Peyer's patch (tissue), 4 donors: ENCODE measurements around the gene TEKTIP1. TPM values are rescaled to one million over a fixed set of nuclear protein-coding genes. Genes with fewer than 3 reads are reported as not detected.
"Not testable (repeated sequence)": the region's sequence is repeated elsewhere in the genome, so short reads cannot be mapped to it uniquely, and the experiment has no call there.

ENCODE experiments used
- DNase-seq, 3 donors: peaks; one replicate each; pipeline ENCODE4 v3.0.0-alpha.2; 2017 to 2019
- H3K27ac ChIP-seq, 4 donors: fragments of 200-600 bp; sonication (generic); one replicate each; pipeline ENCODE4 v1.5.1; 2016 to 2019
- H3K27me3 ChIP-seq, 2 donors: fragments of 200-600 bp; sonication (generic); one replicate each; pipeline ENCODE4 v1.5.1; 2019
- H3K36me3 ChIP-seq, 3 donors: fragments of 200-600 bp; sonication (generic); one replicate each; pipeline ENCODE4 v1.5.1; 2016 to 2019
- H3K4me1 ChIP-seq, 4 donors: fragments of 200-600 bp; sonication (generic); one replicate each; pipeline ENCODE4 v1.5.1; 2016 to 2019
- H3K4me3 ChIP-seq, 4 donors: fragments of 200-600 bp; sonication (generic); 1 replicate in 3 of 4; 2 replicates in 1 of 4; pipeline ENCODE4 v1.5.1; 2016 to 2019; ENCODE audit warnings: mild to moderate bottlenecking in 1 of 4
- H3K9me3 ChIP-seq, 4 donors: fragments of 200-600 bp; sonication (generic); one replicate each; pipeline ENCODE4 v1.5.1; 2016 to 2019; ENCODE audit warnings: mild to moderate bottlenecking in 1 of 4
- POLR2A ChIP-seq, 2 donors: fragments of 450-650 bp; IDR thresholded peaks; one replicate each; pipeline ENCODE4 v1.5.1; 2017; ENCODE audit warnings: antibody characterized with exemption in 2 of 2, mild to moderate bottlenecking in 2 of 2, moderate library complexity in 2 of 2
- total RNA-seq, 4 donors: library from RNA; depleted of rRNA; stranded (reverse); fragments of >200 nt; gene quantifications; one replicate each; pipeline ENCODE4 v1.1.0, GENCODE V29; 2016
- TF ChIP-seq, protein P1 (sequence below), 6 experiments: fragments of 450-650 bp in 4 of 6; fragments of 200-600 bp in 2 of 6; sonication (generic) in 1 of 6; IDR thresholded peaks; one replicate each; pipeline ENCODE4 v1.5.1; 2017 to 2019; ENCODE audit warnings: antibody characterized with exemption in 6 of 6, mild to moderate bottlenecking in 3 of 6, moderate library complexity in 1 of 6

Gene TEKTIP1
- total RNA-seq, 4 donors from 2014 or later: 1.8 to 11.1 (median 2.4) TPM; not detected in 1

DNA sequence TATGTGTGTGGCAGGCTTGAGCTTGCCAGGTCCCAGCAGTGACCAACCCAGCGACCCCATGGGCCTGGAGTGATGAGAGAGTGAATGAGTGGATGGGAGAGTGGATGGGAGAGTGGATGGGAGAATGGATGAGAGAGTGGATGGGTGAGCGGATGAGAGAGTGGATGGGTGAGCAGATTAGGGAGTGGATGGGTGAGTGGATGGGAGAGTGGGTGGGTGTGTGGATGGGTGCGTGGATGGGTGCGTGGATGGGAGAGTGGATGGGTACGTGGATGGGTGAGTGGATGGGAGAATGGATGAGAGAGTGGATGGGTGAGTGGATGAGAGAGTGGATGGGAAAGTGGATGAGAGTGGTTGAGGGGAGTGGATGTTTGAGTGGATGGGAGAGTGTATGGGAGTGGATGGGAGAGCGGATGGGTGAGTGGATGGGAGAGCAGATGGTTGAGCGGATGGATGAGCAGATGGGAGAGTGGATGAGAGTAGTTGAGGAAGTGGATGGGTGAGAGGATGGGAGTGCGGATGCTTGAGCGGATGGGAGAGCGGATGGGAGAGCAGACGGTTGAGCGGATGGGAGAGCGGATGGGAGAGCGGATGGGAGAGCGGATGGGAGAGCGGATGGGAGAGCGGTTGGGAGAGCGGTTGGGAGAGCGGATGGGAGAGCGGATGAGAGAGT lies 10.3 kb upstream of the TEKTIP1 start:
- no peak overlapping the region for H3K27ac ChIP-seq
- H3K9me3 ChIP-seq: no peaks in the 10 kb centered on the region
- DNase-seq: no peak
- no peak overlapping the region for H3K4me3 ChIP-seq
- H3K4me1 ChIP-seq: no peaks in the 10 kb centered on the region
- H3K36me3 ChIP-seq: peaks cover 0 to 77% (median 0%) of the 10 kb centered on the region in 3 donors
- H3K27me3 ChIP-seq: no peaks in the 10 kb centered on the region
- TF ChIP-seq POLR2A (IDR thresholded peaks at IDR 0.05): no peak
- TF ChIP-seq, protein P1, sequence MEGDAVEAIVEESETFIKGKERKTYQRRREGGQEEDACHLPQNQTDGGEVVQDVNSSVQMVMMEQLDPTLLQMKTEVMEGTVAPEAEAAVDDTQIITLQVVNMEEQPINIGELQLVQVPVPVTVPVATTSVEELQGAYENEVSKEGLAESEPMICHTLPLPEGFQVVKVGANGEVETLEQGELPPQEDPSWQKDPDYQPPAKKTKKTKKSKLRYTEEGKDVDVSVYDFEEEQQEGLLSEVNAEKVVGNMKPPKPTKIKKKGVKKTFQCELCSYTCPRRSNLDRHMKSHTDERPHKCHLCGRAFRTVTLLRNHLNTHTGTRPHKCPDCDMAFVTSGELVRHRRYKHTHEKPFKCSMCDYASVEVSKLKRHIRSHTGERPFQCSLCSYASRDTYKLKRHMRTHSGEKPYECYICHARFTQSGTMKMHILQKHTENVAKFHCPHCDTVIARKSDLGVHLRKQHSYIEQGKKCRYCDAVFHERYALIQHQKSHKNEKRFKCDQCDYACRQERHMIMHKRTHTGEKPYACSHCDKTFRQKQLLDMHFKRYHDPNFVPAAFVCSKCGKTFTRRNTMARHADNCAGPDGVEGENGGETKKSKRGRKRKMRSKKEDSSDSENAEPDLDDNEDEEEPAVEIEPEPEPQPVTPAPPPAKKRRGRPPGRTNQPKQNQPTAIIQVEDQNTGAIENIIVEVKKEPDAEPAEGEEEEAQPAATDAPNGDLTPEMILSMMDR (IDR thresholded peaks at IDR 0.05): no peak

DNA sequence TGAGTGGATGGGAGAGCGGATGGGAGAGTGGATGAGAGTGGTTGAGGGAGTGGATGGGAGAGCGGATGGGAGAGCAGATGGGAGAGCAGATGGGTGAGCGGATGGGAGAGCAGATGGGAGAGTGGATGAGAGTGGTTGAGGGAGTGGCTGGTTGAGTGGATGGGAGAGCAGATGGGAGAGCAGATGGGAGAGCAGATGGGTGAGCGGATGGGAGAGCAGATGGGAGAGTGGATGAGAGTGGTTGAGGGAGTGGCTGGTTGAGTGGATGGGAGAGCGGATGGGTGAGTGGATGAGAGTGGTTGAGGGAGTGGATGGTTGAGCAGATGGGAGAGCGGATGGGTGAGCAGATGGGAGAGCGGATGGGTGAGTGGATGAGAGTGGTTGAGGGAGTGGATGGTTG lies 9.7 kb upstream of the TEKTIP1 start:
- H3K4me1 ChIP-seq, H3K27me3 ChIP-seq, H3K27ac ChIP-seq, H3K4me3 ChIP-seq, DNase-seq, H3K9me3 ChIP-seq: not testable (repeated sequence)
- peaks cover 0 to 77% (median 0%) of the 10 kb centered on the region in 3 donors for H3K36me3 ChIP-seq

DNA sequence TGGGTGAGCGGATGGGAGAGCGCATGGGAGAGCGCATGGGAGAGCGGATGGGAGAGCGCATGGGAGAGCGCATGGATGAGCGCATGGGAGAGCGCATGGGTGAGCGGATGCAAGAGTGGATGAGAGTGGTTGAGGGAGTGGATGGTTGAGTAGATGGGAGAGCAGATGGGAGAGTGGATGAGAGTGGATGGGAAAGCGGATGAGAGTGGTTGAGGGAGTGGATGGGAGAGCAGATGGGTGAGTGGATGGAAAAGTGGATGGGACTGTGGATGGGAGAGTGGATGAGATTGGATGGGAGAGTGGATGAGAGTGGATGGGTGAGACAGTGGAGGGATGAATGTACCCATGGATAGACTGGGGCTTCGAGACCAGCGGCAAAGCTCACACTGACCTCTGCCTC lies 8.6 kb upstream of the TEKTIP1 start:
- no peaks in the 10 kb centered on the region for H3K4me1 ChIP-seq
- no peaks in the 10 kb centered on the region for H3K9me3 ChIP-seq
- DNase-seq: no peak
- H3K27ac ChIP-seq: no peak overlapping the region
- no peaks in the 10 kb centered on the region for H3K27me3 ChIP-seq
- H3K4me3 ChIP-seq: no peak overlapping the region
- H3K36me3 ChIP-seq: peaks cover 0 to 78% (median 0%) of the 10 kb centered on the region in 3 donors
- TF ChIP-seq, protein P1 (IDR thresholded peaks at IDR 0.05): no peak
- TF ChIP-seq POLR2A (IDR thresholded peaks at IDR 0.05): no peak

DNA sequence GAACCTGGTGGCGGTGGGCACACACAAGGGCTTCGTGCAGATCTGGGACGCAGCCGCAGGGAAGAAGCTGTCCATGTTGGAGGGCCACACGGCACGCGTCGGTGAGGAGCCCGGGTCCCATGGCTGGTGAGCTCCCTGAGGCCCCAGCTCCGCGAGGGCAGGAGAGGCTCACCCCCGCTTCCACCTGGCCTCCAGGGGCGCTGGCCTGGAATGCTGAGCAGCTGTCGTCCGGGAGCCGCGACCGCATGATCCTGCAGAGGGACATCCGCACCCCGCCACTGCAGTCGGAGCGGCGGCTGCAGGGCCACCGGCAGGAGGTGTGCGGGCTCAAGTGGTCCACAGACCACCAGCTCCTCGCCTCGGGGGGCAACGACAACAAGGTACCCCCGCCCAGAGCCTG lies 7.3 kb upstream of the TEKTIP1 start:
- Histone ChIP-seq H3K27me3 (no peaks in the 10 kb centered on the region), H3K36me3 (peaks cover 0 to 77% (median 0%) of the 10 kb centered on the region in 3 donors)
- TF ChIP-seq, protein P1 (IDR thresholded peaks at IDR 0.05): no peak
- no peak for TF ChIP-seq POLR2A (IDR thresholded peaks at IDR 0.05)

DNA sequence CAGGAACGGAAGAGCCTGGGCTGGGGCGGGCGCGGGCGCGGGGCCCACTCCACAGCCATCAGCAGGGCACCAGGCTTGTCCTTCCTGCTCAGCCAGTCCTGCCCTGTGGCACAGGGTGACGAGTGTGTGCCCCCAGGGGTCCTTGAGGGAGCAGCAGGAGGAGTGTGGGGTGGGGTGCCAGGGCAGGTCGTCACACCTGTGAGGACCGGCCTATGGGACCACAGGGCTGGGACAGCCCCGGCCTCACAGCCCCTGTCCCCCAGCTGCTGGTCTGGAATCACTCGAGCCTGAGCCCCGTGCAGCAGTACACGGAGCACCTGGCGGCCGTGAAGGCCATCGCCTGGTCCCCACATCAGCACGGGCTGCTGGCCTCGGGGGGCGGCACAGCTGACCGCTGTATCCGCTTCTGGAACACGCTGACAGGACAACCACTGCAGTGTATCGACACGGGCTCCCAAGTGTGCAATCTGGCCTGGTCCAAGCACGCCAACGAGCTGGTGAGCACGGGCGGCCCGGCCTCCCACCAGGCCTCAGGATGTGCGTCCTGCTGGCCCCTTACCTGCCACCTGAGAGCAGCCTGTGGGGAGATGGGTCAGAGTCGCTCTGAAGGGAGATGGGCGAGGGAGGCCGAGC lies 6.7 kb upstream of the TEKTIP1 start:
- Histone ChIP-seq H3K36me3 (peaks cover 0 to 71% (median 0%) of the 10 kb centered on the region in 3 donors), H3K9me3 (no peaks in the 10 kb centered on the region), H3K4me1 (no peaks in the 10 kb centered on the region), H3K27me3 (no peaks in the 10 kb centered on the region), H3K4me3 (no peak overlapping the region), H3K27ac (no peak overlapping the region)
- DNase-seq: no peak
- TF ChIP-seq POLR2A (IDR thresholded peaks at IDR 0.05): no peak
- TF ChIP-seq, protein P1 (IDR thresholded peaks at IDR 0.05): no peak

More for the DNA sequence above, 7.3 kb upstream of the TEKTIP1 start:
- no peaks in the 10 kb centered on the region for H3K4me1 ChIP-seq
- H3K27ac ChIP-seq: no peak overlapping the region
- no peak for DNase-seq
- no peaks in the 10 kb centered on the region for H3K9me3 ChIP-seq
- H3K4me3 ChIP-seq: no peak overlapping the region

DNA sequence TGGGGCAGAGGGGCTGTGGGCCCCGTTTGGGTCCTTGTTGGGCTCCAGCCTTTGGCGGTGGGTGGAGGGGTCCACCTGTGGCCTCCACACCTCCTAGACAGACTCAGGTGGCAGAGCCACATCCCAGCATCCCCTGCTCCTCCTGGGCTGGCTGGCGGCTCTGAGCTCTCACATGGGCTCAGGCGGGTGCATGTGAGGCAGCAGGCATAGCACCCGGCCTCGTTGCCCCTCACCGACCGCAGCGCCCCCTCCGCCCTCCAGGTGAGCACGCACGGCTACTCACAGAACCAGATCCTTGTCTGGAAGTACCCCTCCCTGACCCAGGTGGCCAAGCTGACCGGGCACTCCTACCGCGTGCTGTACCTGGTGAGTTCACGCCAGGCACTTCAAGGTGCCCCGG lies 5.9 kb upstream of the TEKTIP1 start:
- Histone ChIP-seq H3K36me3 (peaks cover 0 to 64% (median 0%) of the 10 kb centered on the region in 3 donors), H3K27ac (no peak overlapping the region), H3K4me1 (no peaks in the 10 kb centered on the region), H3K27me3 (no peaks in the 10 kb centered on the region), H3K4me3 (no peak overlapping the region), H3K9me3 (no peaks in the 10 kb centered on the region)
- DNase-seq: no peak
- TF ChIP-seq POLR2A (IDR thresholded peaks at IDR 0.05): no peak
- TF ChIP-seq, protein P1 (IDR thresholded peaks at IDR 0.05): no peak
